ENCODE measurements around the gene HSFX4.

GRCh38 chrX:149962010-149962409, 32.6 kb downstream of the HSFX4 start:
- TF ChIP-seq CTCF (IDR thresholded peaks at IDR 0.05 in 8 of 11, conservative IDR thresholded peaks at IDR 0.05 in 3 of 11) (no peak), POLR2AphosphoS5 (IDR thresholded peaks at IDR 0.05) (no peak), POLR2A (IDR thresholded peaks at IDR 0.05) (no peak)

Measured in spleen (tissue), 7 donors.